ENCODE data around the gene CAMK2A. TPM values are rescaled to one million over a fixed set of nuclear protein-coding genes. Genes with fewer than 3 reads are reported as not detected.

Gene CAMK2A
- total and polyA plus RNA-seq, 2 of the 4 experiments (the other 2 are of a cell fraction): 0.18 to 0.19 TPM

GRCh38 chr5:150301901-150302300 lies 12.3 kb upstream of the CAMK2A start:
- H3K9me1 ChIP-seq (ENCODE audit: insufficient read depth, low read length): peaks cover 37% of the 10 kb centered on the region
- no peaks in the 10 kb centered on the region for H3K27me3 ChIP-seq (ENCODE audit: control insufficient read depth, insufficient read depth, low read length)
- peak overlapping the region; percentile 93 for H2AFZ ChIP-seq (replicated peaks; ENCODE audit: low read length, poor library complexity)
- no CpG with 5 or more reads among the region's 22 CpGs for WGBS, 2 experiments (ENCODE audit: extremely low coverage in 2 of 2, insufficient read length in 1 of 2)
- peak overlapping the region; percentile 45 for H2BK5ac ChIP-seq (ENCODE audit: low read depth, low read length, poor library complexity, severe bottlenecking)
- peak overlapping the region; percentile 19 for H3K23ac ChIP-seq (ENCODE audit: low read depth, low read length)
- CTCF ChIA-PET: no interaction called here
- peak overlapping the region; percentile 55; the same call in 1 of the 2 replicates for H2BK20ac ChIP-seq (ENCODE audit: low read depth, low read length)
- H3K27ac ChIP-seq (ENCODE audit: insufficient read depth, low read length): peak overlapping the region; percentile 84
- H4K20me1 ChIP-seq (ENCODE audit: insufficient read depth, low read length): peaks cover 8% of the 10 kb centered on the region; the same call in 1 of the 2 replicates
- TF ChIP-seq RAD21 (IDR thresholded peaks at IDR 0.05; ENCODE audit: low read length): no peak
- no peak for TF ChIP-seq ELK1 (IDR thresholded peaks at IDR 0.05; ENCODE audit: borderline replicate concordance, low read depth, low read length)
- no peak for TF ChIP-seq BHLHE40 (IDR thresholded peaks at IDR 0.05; ENCODE audit: low read depth, low read length)
- no peak for TF ChIP-seq NFE2L2 (IDR thresholded peaks at IDR 0.05; ENCODE audit: low read depth, low read length)
- TF ChIP-seq POLR2A (IDR thresholded peaks at IDR 0.05; ENCODE audit: low read depth, low read length): no peak
- TF ChIP-seq SMC3 (IDR thresholded peaks at IDR 0.05; ENCODE audit: low read depth, low read length): no peak
- TF ChIP-seq FOS (IDR thresholded peaks at IDR 0.05; ENCODE audit: low read depth, low read length): no peak
- TF ChIP-seq RFX5 (IDR thresholded peaks at IDR 0.05; ENCODE audit: low read depth, low read length): no peak
- no peak for TF ChIP-seq RCOR1 (IDR thresholded peaks at IDR 0.05; ENCODE audit: insufficient replicate concordance, low read length)
- no peak for TF ChIP-seq MAFK (IDR thresholded peaks at IDR 0.05; ENCODE audit: low read depth, low read length)
- TF ChIP-seq USF2 (IDR thresholded peaks at IDR 0.05; ENCODE audit: low read depth, low read length): no peak
- no peak for TF ChIP-seq CHD1 (IDR thresholded peaks at IDR 0.05; ENCODE audit: low read depth, low read length)
- TF ChIP-seq MXI1 (IDR thresholded peaks at IDR 0.05; ENCODE audit: borderline replicate concordance, low read depth, low read length): no peak
- no peak for TF ChIP-seq MAZ (IDR thresholded peaks at IDR 0.05; ENCODE audit: borderline replicate concordance, low read depth, low read length)
- no peak for TF ChIP-seq CTCF (conservative IDR thresholded peaks at IDR 0.05; ENCODE audit: low read depth, low read length)
- TF ChIP-seq CEBPB (IDR thresholded peaks at IDR 0.05; ENCODE audit: low read depth, low read length): no peak
- ATAC-seq (ENCODE audit: low read depth): no peak
- peak overlapping the region; percentile 17; the same call in 2 of the 3 replicates for H2BK15ac ChIP-seq (ENCODE audit: low read depth, low read length)
- no TSS peak for BruUV-seq (replicated peaks)
- H4K91ac ChIP-seq (ENCODE audit: insufficient read depth, low read depth, low read length): peak overlapping the region; percentile 64; the same call in 1 of the 2 replicates
- no peak overlapping the region for H3K56ac ChIP-seq (ENCODE audit: extremely low read depth, insufficient read depth, low read length)
- H2AK5ac ChIP-seq (ENCODE audit: low read depth, low read length): peak overlapping the region; percentile 65
- H3K9ac ChIP-seq (ENCODE audit: low read depth, low read length): peak overlapping the region; percentile 72
- in situ Hi-C loops (cut with MboI; ENCODE audit: low sequenced_read_pairs): no loop called here
- H3K4me2 ChIP-seq (ENCODE audit: low read depth, low read length): peak overlapping the region; percentile 75
- H3K4ac ChIP-seq (ENCODE audit: low read depth, low read length): peak overlapping the region; percentile 91
- peaks cover 4 to 35% of the 10 kb centered on the region in 2 experiments; a peak in 3 of 4 replicates for H3K79me1 ChIP-seq (ENCODE audit: low read depth in 1 of 2, low read length in 2 of 2)
- H3K36me3 ChIP-seq (ENCODE audit: control insufficient read depth, insufficient read depth, low read length): peaks cover 12% of the 10 kb centered on the region; the same call in 1 of the 2 replicates
- dilution Hi-C loops (cut with HindIII; ENCODE audit: low sequenced_read_pairs, unreplicated experiment): no loop called here
- H3K4me3 ChIP-seq (ENCODE audit: insufficient read depth, low read depth, low read length): peak overlapping the region; percentile 38
- DNase-seq: no peak
- peaks cover 45% of the 10 kb centered on the region for H3K4me1 ChIP-seq (ENCODE audit: control insufficient read depth, insufficient read depth, low read length)
- peak overlapping the region; percentile 15; the same call in 1 of the 2 replicates for H3K18ac ChIP-seq (ENCODE audit: low read depth, low read length)
- H2AK9ac ChIP-seq (replicated peaks; ENCODE audit: low read depth, low read length, poor library complexity): peak overlapping the region; percentile 22
- POLR2A ChIA-PET (ENCODE audit: unreplicated experiment): no interaction called here
- H3K14ac ChIP-seq (replicated peaks; ENCODE audit: low read depth, low read length): peak overlapping the region; percentile 66
- H2BK120ac ChIP-seq (ENCODE audit: low read depth, low read length): peak overlapping the region; percentile 80
- peak overlapping the region; percentile 32 to 56; a peak in 2 of 4 replicates for H4K8ac ChIP-seq (ENCODE audit: low read depth in 2 of 2, low read length in 2 of 2)
- intact Hi-C loops (cut with micrococcal nuclease): loop anchor here (2.0 kb wide), 1 partner anchor 49 kb away; no protein-coding TSS in a partner anchor
- H3K9me3 ChIP-seq (ENCODE audit: control insufficient read depth, insufficient read depth, low read length): no peaks in the 10 kb centered on the region
- peak overlapping the region; percentile 27 for H4K5ac ChIP-seq (ENCODE audit: low read depth, low read length)

All from IMR-90 (cell line).